Measurements from ENCODE around the gene RERE. TPM values are rescaled to one million over a fixed set of nuclear protein-coding genes. Genes with fewer than 3 reads are reported as not detected.

Gene RERE
- total and polyA plus RNA-seq, 2 experiments from 2014 or later = 148 to 170 TPM

GRCh38 chr1:8328271-8328670, 489.2 kb downstream of the RERE start (continued):
- no peak for TF ChIP-seq REST (IDR thresholded peaks at IDR 0.05; ENCODE audit: unreplicated experiment)

GRCh38 chr1:8326265-8326664, 491.2 kb downstream of the RERE start:
- no peak for DNase-seq (ENCODE audit: low spot score)
- Histone ChIP-seq H3K4me1 (ENCODE audit: insufficient read depth) (no peaks in the 10 kb centered on the region), H3K27ac (ENCODE audit: low read depth) (no peak overlapping the region), H2AFZ (no peak overlapping the region), H3K4me2 (no peak overlapping the region), H3K79me2 (replicated peaks; ENCODE audit: insufficient read depth) (no peaks in the 10 kb centered on the region), H4K20me1 (replicated peaks; ENCODE audit: insufficient read depth) (no peaks in the 10 kb centered on the region), H3F3A (replicated peaks; ENCODE audit: low read depth) (no peaks in the 10 kb centered on the region), H3K36me3 (ENCODE audit: insufficient read depth) (no peaks in the 10 kb centered on the region), H3K27me3 (ENCODE audit: insufficient read depth) (no peaks in the 10 kb centered on the region), H3K4me3 (no peak overlapping the region), H3K9me2 (ENCODE audit: insufficient read depth) (no peaks in the 10 kb centered on the region)
- H3K4me3 Mint-ChIP-seq = no peak overlapping the region
- no peaks in the 10 kb centered on the region for H3K36me3 Mint-ChIP-seq (ENCODE audit: low read depth)
- TF ChIP-seq ZNF462 (CRISPR knock-in tag; IDR thresholded peaks at IDR 0.05) (no peak), JUNB (IDR thresholded peaks at IDR 0.05; ENCODE audit: unreplicated experiment) (no peak), CREB1 (CRISPR knock-in tag; IDR thresholded peaks at IDR 0.05; ENCODE audit: low read depth) (no peak), CTCF (conservative IDR thresholded peaks at IDR 0.05; ENCODE audit: low read depth in 2 of 2) (no peak)
- H3K27me3 Mint-ChIP-seq (ENCODE audit: insufficient read depth, low read depth, poor library complexity) = peaks cover 10% of the 10 kb centered on the region
- peaks cover 2% of the 10 kb centered on the region; the same call in 1 of the 3 replicates for H3K9me3 Mint-ChIP-seq
- no peak overlapping the region for H3K27ac Mint-ChIP-seq
- H3K4me1 Mint-ChIP-seq = no peaks in the 10 kb centered on the region; the same call in 2 of the 3 replicates
- no peak for ATAC-seq
